GM12892 (cell line): ENCODE measurements around the gene MPHOSPH9.

ENCODE experiments used
- POLR2A ChIP-seq: IDR thresholded peaks from 2 replicates; pipeline ENCODE4 v1.6.1; 2011; ENCODE audit warnings: low read depth, low read length, control low read depth
- TAF1 ChIP-seq: IDR thresholded peaks from 2 replicates; pipeline ENCODE4 v1.6.1; 2011; ENCODE audit warnings: low read depth, mild to moderate bottlenecking, control low read depth, low read length, borderline replicate concordance

- no peak for TF ChIP-seq POLR2A
- no peak for TF ChIP-seq TAF1
Measured at GRCh38 chr12:123160801-123161487, 72.0 kb downstream of the MPHOSPH9 start.
